Smooth muscle cell (in vitro differentiated cells): Measurements from ENCODE around the gene GEMIN4. TPM values are rescaled to one million over a fixed set of nuclear protein-coding genes. Genes with fewer than 3 reads are reported as not detected.
"Not testable (repeated sequence)": the region's sequence is repeated elsewhere in the genome, so short reads cannot be mapped to it uniquely, and the experiment has no call there.

Experiments
- DNase-seq: peaks from one replicate; lab custom pipeline; 2025; ENCODE audit not compliant: unreplicated experiment; lab: John Stamatoyannopoulos, UW
- H2AFZ ChIP-seq: fragments of 200-600 bp; sonication (generic); 2 replicates; pipeline ENCODE4 v1.6.0; 2016; ENCODE audit warnings: antibody characterized with exemption, low read depth, mild to moderate bottlenecking
- H3F3A ChIP-seq: fragments of 200-600 bp; sonication (generic); 2 replicates; pipeline ENCODE4 v1.6.0; 2017; ENCODE audit warnings: antibody characterized with exemption, low read depth
- H3K27ac ChIP-seq: fragments of 200-600 bp; sonication (generic); 2 replicates; pipeline ENCODE4 v1.5.1; 2016; ENCODE audit warnings: low read depth, mild to moderate bottlenecking
- H3K27me3 ChIP-seq: fragments of 200-600 bp; sonication (generic); 2 replicates; pipeline ENCODE4 v1.6.1; 2016; ENCODE audit warnings: low read depth, mild to moderate bottlenecking
- H3K36me3 ChIP-seq: fragments of 200-600 bp; sonication (generic); 2 replicates; pipeline ENCODE4 v1.5.1; 2016; ENCODE audit warnings: low read depth
- H3K4me1 ChIP-seq: fragments of 200-600 bp; sonication (generic); 2 replicates; pipeline ENCODE4 v1.5.1; 2016; ENCODE audit warnings: low read depth
- H3K4me2 ChIP-seq: fragments of 200-600 bp; sonication (generic); 2 replicates; pipeline ENCODE4 v1.6.0; 2016; ENCODE audit warnings: mild to moderate bottlenecking
- H3K4me3 ChIP-seq: fragments of 200-600 bp; sonication (generic); 2 replicates; pipeline ENCODE4 v1.5.1; 2016; ENCODE audit warnings: mild to moderate bottlenecking
- H3K79me2 ChIP-seq: fragments of 200-600 bp; sonication (generic); 2 replicates; pipeline ENCODE4 v1.6.0; 2016; ENCODE audit warnings: low read depth, mild to moderate bottlenecking
- H3K9ac ChIP-seq: fragments of 200-600 bp; sonication (generic); 2 replicates; pipeline ENCODE4 v1.6.0; 2016; ENCODE audit warnings: low read depth
- H3K9me3 ChIP-seq: fragments of 200-600 bp; sonication (generic); replicated peaks from 2 replicates; pipeline ENCODE4 v1.5.1; 2016; ENCODE audit warnings: low read depth
- H4K20me1 ChIP-seq: fragments of 200-600 bp; sonication (generic); 2 replicates; pipeline ENCODE4 v1.6.0; 2016; ENCODE audit warnings: low read depth
- CTCF ChIP-seq: fragments of 200-600 bp; sonication (generic); IDR thresholded peaks from 2 replicates; pipeline ENCODE4 v1.5.1; 2017; ENCODE audit warnings: borderline replicate concordance, mild to moderate bottlenecking, antibody characterized with exemption; ENCODE audit not compliant: insufficient read depth, poor library complexity, severe bottlenecking
- WGBS: methylation state at CpG from one replicate; pipeline ENCODE4 v1.1.7; 2016; ENCODE audit warnings: low lambda C conversion rate; 5-methylcytosine and 5-hydroxymethylcytosine counted together
- polyA plus RNA-seq: library from polyadenylated mRNA; unstranded; fragments of >200 nt; fragmentation: Nextera tagmentation; extraction: Ambion mirVana; gene quantifications from 2 replicates; pipeline ENCODE4 v1.2.1, GENCODE V29; 2016
- total RNA-seq: library from RNA; depleted of rRNA; stranded (reverse); fragments of >200 nt; gene quantifications from 2 replicates; pipeline ENCODE4 v1.2.3, GENCODE V29; 2014

GEMIN4 gene
- total and polyA plus RNA-seq, 2 experiments from 2014 or later = 10.5 to 18.8 TPM

- Histone ChIP-seq H3K9me3 (no peaks in the 10 kb centered on the region), H3F3A (peaks cover 13% of the 10 kb centered on the region), H4K20me1 (peaks cover 8% of the 10 kb centered on the region), H3K4me2 (no peak overlapping the region), H3K36me3 (no peaks in the 10 kb centered on the region), H3K4me1 (peaks cover 4% of the 10 kb centered on the region), H3K27ac (no peak overlapping the region), H3K27me3 (no peaks in the 10 kb centered on the region), H3K4me3 (no peak overlapping the region), H3K79me2 (peaks cover 3% of the 10 kb centered on the region), H2AFZ (no peak overlapping the region), H3K9ac (no peak overlapping the region)
- no peak for TF ChIP-seq CTCF
- WGBS = 91% methylated on average over 19 of the region's 19 CpGs
- DNase-seq = no peak
Observed at GRCh38 chr17:791829-792228, 39.8 kb upstream of the GEMIN4 start.

GRCh38 chr17:790874-791247 is 38.8 kb upstream of the GEMIN4 start:
- H3K9me3 ChIP-seq, DNase-seq: not testable (repeated sequence)

DNA sequence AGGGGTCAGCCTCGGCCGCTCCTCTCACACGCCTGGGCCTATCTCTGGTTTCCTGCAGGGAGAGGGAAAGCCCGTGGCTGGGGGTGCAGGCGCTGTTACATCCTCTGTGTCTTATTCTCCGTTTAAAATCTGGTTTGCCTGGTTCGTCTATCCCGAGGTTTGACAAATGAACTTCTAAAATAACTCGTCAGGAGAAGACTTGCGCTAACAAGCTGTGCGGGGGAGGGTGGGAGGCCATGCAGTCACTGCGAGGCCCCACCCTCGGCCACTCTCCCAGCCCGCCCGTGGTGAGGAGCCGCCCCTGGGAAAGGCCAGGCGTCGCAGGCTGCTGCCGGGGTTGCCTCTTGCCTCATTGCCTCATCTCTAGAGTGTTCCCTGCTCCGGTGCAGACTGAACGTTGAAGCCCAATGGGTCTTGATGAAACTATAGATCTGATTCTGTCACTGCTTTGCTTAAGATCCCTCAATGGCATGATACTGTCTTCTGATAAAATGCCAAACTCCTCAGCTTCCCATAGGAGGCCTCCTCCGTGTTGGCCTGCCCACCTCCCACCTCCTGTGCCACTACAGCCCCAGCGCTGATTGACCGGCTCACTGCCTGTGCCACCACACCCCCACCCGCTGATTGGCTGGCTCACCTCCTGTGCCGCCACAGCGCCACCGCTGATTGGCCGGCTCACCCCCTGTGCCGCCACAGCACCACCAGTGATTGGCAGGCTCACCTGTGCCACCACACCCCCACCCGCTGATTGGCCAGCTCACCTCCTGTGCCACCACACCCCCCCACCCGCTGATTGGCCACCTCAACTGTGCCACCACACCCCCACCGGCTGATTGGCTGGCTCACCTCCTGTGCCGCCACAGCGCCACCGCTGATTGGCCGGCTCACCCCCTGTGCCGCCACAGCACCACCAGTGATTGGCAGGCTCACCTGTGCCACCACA is 38.1 kb upstream of the GEMIN4 start:
- not testable (repeated sequence) for H3K9me3 ChIP-seq, H2AFZ ChIP-seq, H3K27me3 ChIP-seq, H3K4me3 ChIP-seq, H4K20me1 ChIP-seq, H3K4me1 ChIP-seq, H3K79me2 ChIP-seq, H3K9ac ChIP-seq, DNase-seq, H3K36me3 ChIP-seq
- Histone ChIP-seq H3K4me2 (peak overlapping the region; percentile 2), H3K27ac (peak overlapping the region; percentile 9), H3F3A (peaks cover 10% of the 10 kb centered on the region)
- WGBS = 65% methylated on average over 24 of the region's 38 CpGs

More at GRCh38 chr17:790874-791247, 38.8 kb upstream of the GEMIN4 start:
- H3K4me2 ChIP-seq, H3K4me3 ChIP-seq, H3K36me3 ChIP-seq, H3K9ac ChIP-seq, H4K20me1 ChIP-seq, H3K4me1 ChIP-seq, H2AFZ ChIP-seq, H3K79me2 ChIP-seq, H3K27ac ChIP-seq, H3K27me3 ChIP-seq: not testable (repeated sequence)
- H3F3A ChIP-seq = peaks cover 11% of the 10 kb centered on the region
- WGBS = 93% methylated on average over 9 of the region's 12 CpGs

DNA sequence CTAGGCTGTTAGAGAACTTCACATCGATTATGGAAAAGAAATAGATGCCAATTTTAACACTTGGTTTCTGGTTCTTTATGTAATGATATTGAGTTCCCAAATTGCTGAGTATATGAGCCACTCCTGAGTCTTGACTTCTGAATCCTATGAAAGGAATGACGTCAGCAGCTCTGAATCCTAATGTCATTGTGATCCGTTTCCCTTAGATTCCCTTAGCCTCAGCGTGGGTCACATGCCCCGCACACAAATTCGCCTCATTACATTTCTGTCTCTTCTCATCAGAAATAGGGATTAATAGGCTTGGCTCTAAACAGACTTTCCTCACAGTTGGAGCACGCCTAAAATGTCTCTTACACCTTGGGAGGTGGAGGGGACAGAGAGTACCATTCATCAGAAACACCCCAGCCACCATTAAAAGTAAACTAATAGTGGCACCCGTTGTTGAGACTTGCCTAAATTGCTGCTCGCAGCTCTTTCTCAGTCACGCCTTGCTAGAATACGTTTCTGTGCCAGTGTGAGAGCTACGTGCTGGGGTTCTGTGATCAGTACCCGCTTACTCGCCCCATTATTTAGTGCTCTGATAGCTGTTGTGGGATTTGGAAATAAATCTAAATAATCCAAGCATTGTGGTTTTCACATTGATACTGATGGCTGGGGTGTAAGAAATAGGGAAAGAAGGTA is 37.2 kb upstream of the GEMIN4 start:
- no peak for TF ChIP-seq CTCF
- Histone ChIP-seq H3K79me2 (peaks cover 12% of the 10 kb centered on the region), H4K20me1 (peaks cover 8% of the 10 kb centered on the region), H3K27me3 (no peaks in the 10 kb centered on the region), H2AFZ (no peak overlapping the region), H3K27ac (peak overlapping the region; percentile 9), H3K9ac (no peak overlapping the region), H3F3A (peaks cover 6% of the 10 kb centered on the region), H3K9me3 (no peaks in the 10 kb centered on the region), H3K36me3 (no peaks in the 10 kb centered on the region), H3K4me1 (no peaks in the 10 kb centered on the region), H3K4me3 (no peak overlapping the region), H3K4me2 (no peak overlapping the region)
- no peak for DNase-seq
- 89% methylated on average over 14 of the region's 14 CpGs for WGBS
